NCI-H82 treated with DMSO at 0.1 percent for 48 hours (cell line): ENCODE data around the gene KEAP1.
"Not testable (repeated sequence)": the region's sequence is repeated elsewhere in the genome, so short reads cannot be mapped to it uniquely, and the experiment has no call there.

Experiments
- DNase-seq: peaks from one replicate; lab custom pipeline; 2025; ENCODE audit not compliant: unreplicated experiment; lab: John Stamatoyannopoulos, UW

KEAP1 gene

GRCh38 chr19:10503002-10503789, at the start of gene KEAP1:
Gene KEAP1, minus strand, starts transcription at chr19:10503356. Its CDS starts 3,323 bp downstream, at chr19:10500033.
- no peak for DNase-seq

- DNase-seq: no peak
Measured at GRCh38 chr19:10552510-10553053, 49.4 kb upstream of the KEAP1 start.

DNA sequence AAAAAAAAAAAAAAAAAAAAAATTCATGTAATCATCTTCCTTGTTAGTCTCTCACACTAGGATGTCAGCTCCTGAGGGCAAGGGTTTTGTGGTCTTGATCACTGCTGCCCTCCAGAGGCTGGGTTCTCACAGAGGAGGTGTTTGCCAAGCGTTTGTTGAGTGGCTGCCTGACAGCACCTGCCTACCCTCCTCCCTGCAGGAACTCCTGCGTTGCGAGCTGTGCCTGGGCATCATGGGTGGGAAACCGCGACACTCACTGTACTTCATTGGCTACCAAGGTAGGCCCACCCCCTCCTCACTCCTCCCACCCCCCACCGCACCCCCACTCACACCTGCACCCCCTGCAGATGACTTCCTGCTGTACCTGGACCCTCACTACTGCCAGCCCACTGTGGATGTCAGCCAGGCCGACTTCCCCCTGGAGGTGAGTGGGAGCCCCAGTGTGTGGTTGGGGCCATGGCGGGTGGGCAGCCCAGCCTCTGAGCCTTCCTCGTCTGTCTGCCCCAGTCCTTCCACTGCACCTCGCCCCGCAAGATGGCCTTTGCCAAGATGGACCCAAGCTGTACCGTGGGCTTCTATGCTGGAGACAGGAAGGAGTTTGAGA, 48.6 kb upstream of the KEAP1 start:
- DNase-seq: no peak

- DNase-seq: not testable (repeated sequence)
Measured at GRCh38 chr19:10551006-10551405, 47.9 kb upstream of the KEAP1 start.

- no peak for DNase-seq
Measured at GRCh38 chr19:10550336-10550735, 47.2 kb upstream of the KEAP1 start.

DNA sequence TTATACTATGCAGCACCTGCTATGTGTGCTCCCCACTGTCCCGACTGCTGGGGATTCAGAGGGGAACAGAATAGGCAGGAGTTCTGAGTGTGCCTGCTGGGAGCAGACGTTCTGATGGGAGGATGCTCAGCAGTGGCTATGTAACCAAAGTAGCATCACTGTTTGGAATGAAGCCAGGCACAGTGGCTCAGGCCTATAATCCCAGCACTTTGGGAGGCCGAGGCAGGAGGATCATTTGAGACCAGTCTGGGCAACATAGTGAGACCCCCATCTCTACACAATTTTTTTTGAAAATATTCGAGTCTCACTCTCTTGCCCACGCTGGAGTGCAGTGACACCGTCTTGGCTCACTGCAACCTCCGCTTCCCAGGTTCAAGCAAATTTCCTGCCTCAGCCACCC, 46.6 kb upstream of the KEAP1 start:
- no peak for DNase-seq

- DNase-seq: no peak
Measured at GRCh38 chr19:10548746-10549276, 45.7 kb upstream of the KEAP1 start.

DNA sequence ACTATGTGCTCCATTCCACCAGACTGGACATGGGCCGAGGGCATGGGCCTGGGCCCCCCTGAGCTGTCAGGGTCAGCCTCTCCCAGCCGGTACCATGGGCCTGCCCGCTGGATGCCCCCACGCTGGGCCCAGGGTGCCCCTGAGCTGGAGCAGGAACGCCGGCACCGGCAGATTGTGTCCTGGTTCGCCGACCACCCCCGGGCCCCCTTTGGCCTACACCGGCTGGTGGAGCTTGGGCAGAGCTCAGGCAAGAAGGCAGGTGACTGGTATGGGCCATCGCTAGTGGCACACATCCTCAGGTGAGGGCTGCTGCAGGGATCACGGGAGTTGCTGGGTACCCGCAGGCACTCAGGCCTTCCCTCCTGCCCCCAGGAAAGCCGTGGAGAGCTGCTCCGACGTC, 43.7 kb upstream of the KEAP1 start:
- DNase-seq: no peak

DNA sequence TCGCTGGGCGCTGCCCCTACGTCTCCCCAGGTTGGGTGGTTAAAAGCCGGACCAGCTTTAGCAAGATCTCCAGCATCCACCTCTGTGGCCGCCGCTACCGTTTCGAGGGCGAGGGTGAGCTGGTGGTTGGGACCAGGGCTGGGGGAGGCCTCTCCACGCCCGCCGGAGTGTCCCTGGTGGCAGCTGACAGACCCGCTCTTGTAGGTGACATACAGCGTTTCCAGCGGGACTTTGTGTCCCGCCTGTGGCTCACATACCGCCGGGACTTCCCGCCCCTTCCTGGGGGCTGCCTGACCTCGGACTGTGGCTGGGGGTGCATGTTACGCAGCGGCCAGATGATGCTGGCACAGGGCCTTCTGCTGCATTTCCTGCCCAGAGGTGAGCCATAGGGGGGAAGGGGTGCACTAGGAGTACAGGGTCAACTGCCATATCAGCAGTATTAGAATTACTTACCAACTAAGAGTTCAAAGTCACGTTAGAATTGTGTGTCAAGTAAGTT, 41.6 kb upstream of the KEAP1 start:
- DNase-seq: no peak

- DNase-seq: no peak
Measured at GRCh38 chr19:10544242-10544752, 41.1 kb upstream of the KEAP1 start.

DNA sequence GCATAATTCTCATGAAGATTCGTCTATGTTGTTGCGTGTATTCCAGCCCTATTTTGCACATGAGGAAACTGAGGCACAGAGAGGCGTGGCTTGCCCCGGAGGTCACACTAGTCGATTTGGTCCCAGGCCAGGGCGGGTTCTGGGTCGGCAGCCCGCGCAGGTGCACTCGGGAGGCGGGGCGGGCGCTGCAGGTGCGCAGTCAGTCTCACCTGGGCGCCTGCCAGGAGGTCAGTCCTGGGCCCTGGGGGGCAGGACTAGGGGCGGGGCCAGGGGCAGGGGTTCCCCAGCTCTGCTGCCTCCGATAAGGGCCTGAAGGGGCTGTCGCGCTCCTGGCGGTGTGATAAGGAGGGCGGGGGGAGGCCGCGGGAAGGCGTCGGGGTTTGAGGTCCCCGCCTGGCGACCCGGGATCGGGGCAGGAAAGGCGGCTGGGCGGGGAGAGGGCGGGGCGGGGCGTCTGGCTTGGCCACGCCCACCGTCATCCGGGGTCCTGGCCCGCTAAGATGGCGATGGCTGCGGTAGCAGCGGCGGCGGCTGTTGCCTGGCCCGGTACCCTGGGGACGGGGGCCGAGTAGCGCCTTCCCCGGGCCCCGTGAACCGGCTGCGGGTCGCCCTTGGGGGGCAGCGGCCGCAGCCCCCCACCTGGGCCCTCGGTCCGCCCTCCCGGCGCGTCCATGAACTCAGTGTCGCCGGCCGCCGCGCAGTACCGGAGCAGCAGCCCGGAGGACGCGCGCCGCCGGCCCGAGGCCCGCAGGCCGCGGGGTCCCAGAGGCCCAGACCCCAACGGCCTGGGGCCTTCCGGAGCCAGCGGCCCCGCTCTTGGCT, 40.5 kb upstream of the KEAP1 start, which contains the start of gene ATG4D:
Gene ATG4D (plus strand): TSS at position 485 of the 822 bp plus-strand sequence. CDS start 187 bp downstream, at position 672.
- DNase-seq: no peak

DNA sequence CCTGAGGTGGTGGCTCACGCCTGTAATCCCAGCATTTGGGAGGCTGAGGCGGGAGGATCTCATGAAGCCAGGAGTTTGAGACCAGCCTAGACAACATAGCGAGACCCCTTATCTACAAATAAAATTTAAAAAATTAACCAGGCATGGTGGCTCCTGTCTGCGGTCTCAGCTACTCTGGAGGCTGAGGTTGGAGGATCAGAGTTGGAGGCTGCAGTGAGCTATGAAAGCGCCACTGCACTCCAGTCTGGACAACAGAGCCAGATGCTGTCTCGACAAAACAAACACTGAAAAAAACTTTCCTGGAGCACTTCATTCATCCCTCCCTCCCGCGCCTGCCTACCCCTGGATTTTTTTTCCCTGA, 39.9 kb upstream of the KEAP1 start:
- DNase-seq: no peak

DNA sequence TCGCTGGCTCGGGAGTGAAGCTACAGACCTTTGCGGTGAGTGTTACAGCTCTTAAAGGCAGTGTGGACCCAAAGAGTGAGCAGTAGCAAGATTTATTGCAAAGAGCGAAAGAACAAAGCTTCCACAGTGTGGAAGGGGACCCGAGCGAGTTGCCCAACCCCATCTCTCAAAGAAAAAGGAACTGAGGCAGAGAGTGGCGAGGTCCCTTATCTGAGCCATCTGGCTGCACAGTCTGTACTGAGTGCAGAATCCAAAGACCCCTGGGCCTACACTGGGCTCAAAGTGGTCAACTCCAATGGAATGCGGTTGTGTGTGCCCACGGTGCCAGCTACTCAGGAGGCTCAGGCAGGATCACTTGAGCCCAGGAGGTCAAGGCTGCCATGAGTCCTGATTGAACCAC, 35.9 kb upstream of the KEAP1 start:
- DNase-seq: not testable (repeated sequence)

GRCh38 chr19:10538204-10538983, 35.2 kb upstream of the KEAP1 start:
- no peak for DNase-seq

GRCh38 chr19:10537668-10538067, 34.5 kb upstream of the KEAP1 start:
- no peak for DNase-seq

- no peak for DNase-seq
Measured at GRCh38 chr19:10535613-10536012, 32.5 kb upstream of the KEAP1 start.

DNA sequence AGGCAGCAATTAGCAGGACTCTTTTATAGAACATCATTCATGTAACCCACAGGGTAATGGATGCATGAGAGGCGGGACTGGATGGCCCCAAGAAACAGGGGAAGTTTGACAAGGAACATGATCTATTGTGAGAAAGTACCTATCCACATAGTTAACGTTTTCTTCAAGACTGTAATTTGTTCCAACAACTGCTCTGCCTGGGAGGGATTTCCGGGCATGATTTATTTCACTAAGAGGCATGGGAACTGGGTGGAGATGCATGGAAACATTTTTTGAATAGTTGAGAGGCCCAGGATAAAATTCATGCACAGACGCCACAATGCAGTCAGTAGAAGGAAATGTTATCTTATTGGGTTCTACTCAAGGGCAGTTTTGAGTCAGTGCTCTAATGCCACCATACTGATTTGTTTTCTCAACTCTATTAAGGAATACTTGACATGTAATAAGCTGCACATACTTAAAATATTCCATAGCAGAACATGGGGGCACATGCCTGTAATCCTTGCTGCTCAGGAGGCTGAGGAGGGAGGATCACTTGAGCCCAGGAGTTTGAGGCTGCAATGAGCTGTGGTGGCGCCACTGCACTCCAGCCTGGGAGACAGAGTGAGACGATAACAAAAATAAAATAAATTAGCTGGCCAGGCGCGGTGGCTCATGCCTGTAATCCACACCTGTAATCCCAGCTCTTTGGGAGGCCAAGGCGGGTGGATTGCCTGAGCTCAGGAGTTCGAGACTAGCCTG, 30.7 kb upstream of the KEAP1 start:
- DNase-seq: no peak

- no peak for DNase-seq
Measured at GRCh38 chr19:10532457-10532856, 29.3 kb upstream of the KEAP1 start.

DNA sequence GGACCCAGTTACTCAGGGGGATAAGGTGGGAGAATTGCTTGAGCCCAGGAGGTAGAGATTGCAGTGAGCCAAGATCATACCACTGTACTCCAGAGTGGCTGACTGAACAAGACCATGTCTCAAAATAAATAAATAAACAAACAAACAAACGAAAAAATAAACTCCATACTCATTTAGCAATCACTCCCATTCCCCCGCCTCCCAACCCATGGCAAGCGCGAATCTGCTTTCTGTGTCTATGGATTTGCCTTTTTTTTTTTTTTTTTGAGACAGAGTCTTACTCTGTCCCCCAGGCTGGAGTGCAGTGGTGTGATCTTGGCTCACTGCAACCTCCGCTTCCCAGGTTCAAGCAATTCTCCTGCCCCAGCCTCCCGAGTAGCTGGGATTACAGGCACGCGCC, 23.7 kb upstream of the KEAP1 start:
- not testable (repeated sequence) for DNase-seq
